OCI-LY7 (cell line): ENCODE results near the gene CRTC2.

Experiments
- EZH2phosphoT487 ChIP-seq: fragments of 200-600 bp; sonication (generic); IDR thresholded peaks from 2 replicates; pipeline ENCODE4 v1.6.1; 2018; ENCODE audit warnings: low read depth, borderline replicate concordance, mild to moderate bottlenecking, mixed run types, antibody characterized with exemption, low read length, moderate library complexity, mixed read lengths
- TF ChIP-seq, protein P1 (sequence below): fragments of 200-600 bp; sonication (generic); conservative IDR thresholded peaks from 2 replicates; pipeline ENCODE4 v1.5.1; 2014; ENCODE audit warnings: mild to moderate bottlenecking, antibody characterized with exemption, low read length, moderate library complexity, mixed read lengths

DNA sequence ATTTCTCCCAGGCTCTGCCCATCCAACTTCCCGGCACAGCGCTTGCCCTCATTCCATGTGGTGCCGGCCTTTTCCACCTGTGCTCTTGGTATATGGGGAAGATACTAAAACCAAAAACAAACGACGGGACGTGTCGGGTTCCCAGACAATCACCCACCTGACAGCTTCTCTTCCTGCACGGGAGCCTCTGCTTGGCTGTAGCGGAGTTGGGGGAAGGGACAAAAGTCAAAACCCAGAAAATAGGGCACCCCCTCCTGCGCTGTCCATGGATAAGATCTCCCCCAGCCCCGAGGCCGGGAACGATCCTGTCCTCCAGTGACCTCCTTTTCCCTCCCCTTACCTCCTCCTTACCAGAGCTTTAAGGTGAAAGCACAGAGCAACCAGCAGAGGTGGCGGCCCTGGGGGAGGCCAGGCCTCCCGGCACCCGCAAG is 18.4 kb upstream of the CRTC2 start:
- TF ChIP-seq, protein P1, sequence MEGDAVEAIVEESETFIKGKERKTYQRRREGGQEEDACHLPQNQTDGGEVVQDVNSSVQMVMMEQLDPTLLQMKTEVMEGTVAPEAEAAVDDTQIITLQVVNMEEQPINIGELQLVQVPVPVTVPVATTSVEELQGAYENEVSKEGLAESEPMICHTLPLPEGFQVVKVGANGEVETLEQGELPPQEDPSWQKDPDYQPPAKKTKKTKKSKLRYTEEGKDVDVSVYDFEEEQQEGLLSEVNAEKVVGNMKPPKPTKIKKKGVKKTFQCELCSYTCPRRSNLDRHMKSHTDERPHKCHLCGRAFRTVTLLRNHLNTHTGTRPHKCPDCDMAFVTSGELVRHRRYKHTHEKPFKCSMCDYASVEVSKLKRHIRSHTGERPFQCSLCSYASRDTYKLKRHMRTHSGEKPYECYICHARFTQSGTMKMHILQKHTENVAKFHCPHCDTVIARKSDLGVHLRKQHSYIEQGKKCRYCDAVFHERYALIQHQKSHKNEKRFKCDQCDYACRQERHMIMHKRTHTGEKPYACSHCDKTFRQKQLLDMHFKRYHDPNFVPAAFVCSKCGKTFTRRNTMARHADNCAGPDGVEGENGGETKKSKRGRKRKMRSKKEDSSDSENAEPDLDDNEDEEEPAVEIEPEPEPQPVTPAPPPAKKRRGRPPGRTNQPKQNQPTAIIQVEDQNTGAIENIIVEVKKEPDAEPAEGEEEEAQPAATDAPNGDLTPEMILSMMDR, result no peak
- no peak for TF ChIP-seq EZH2phosphoT487
